IPS-NIHi11 (cell line): ENCODE data around the gene CDKL5.

Source experiments
- DNase-seq: peaks from one replicate; pipeline ENCODE4 v3.0.0; 2012; ENCODE audit warnings: mixed read lengths, low spot score

CDKL5 gene

GRCh38 chrX:18647621-18648020 is 222.2 kb downstream of the CDKL5 start:
- no peak for DNase-seq

- DNase-seq: no peak
Observed at GRCh38 chrX:18649498-18649951, 224.1 kb downstream of the CDKL5 start.

- DNase-seq: no peak
Observed at GRCh38 chrX:18650662-18651061, 225.3 kb downstream of the CDKL5 start.

- DNase-seq: no peak
Observed at GRCh38 chrX:18652636-18653035, 227.2 kb downstream of the CDKL5 start.

GRCh38 chrX:18654875-18655836 is 229.7 kb downstream of the CDKL5 start:
- DNase-seq: no peak

- no peak for DNase-seq
Observed at GRCh38 chrX:18661273-18661672, 235.9 kb downstream of the CDKL5 start.

GRCh38 chrX:18664947-18665346 is 239.5 kb downstream of the CDKL5 start:
- DNase-seq: peak; percentile 41

- DNase-seq: no peak
Observed at GRCh38 chrX:18666614-18667013, 241.2 kb downstream of the CDKL5 start.

GRCh38 chrX:18668071-18668835 is 242.8 kb downstream of the CDKL5 start:
- no peak for DNase-seq

- no peak for DNase-seq
Observed at GRCh38 chrX:18672008-18672407, 246.6 kb downstream of the CDKL5 start, which contains the start of gene RS1. Gene RS1, minus strand, starts transcription at chrX:18672108. Its CDS starts 40 bp downstream, at chrX:18672068.

- peak; percentile 48 for DNase-seq
Observed at GRCh38 chrX:18674417-18674787, 249.0 kb downstream of the CDKL5 start.

GRCh38 chrX:18674788-18675735 is 249.7 kb downstream of the CDKL5 start:
- DNase-seq: peak; percentile 82

- no peak for DNase-seq
Observed at GRCh38 chrX:18676050-18676449, 250.6 kb downstream of the CDKL5 start.

- peak; percentile 44 for DNase-seq
Observed at GRCh38 chrX:18676470-18676869, 251.1 kb downstream of the CDKL5 start.

- DNase-seq: no peak
Observed at GRCh38 chrX:18677161-18677869, 251.9 kb downstream of the CDKL5 start.

GRCh38 chrX:18681996-18682395 is 256.6 kb downstream of the CDKL5 start:
- DNase-seq: no peak

GRCh38 chrX:18682979-18683387 is 257.6 kb downstream of the CDKL5 start:
- DNase-seq: no peak

- DNase-seq: no peak
Observed at GRCh38 chrX:18687856-18688495, 262.6 kb downstream of the CDKL5 start.

- no peak for DNase-seq
Observed at GRCh38 chrX:18691431-18691830, 266.0 kb downstream of the CDKL5 start.

GRCh38 chrX:18692541-18692940 is 267.1 kb downstream of the CDKL5 start:
- no peak for DNase-seq

- DNase-seq: no peak
Observed at GRCh38 chrX:18696653-18697052, 271.2 kb downstream of the CDKL5 start.
